Kidney (tissue), 14 donors: ENCODE measurements around the gene MTF1. TPM values are rescaled to one million over a fixed set of nuclear protein-coding genes. Genes with fewer than 3 reads are reported as not detected.

Source experiments
- DNase-seq, 5 donors: peaks; one replicate each; pipeline ENCODE4 v3.0.0-alpha.2; 2013 to 2020
- FAIRE-seq: peaks from 2 replicates; lab custom pipeline; 2012; peaks lifted over from hg19 to GRCh38; lab: Jason Lieb, UNC
- H3K27ac ChIP-seq, 2 donors: one replicate each; pipeline ENCODE4 v1.7.0; 2013; ENCODE audit warnings: low read depth in 2 of 2, low read length in 2 of 2, inconsistent platforms in 1 of 2
- H3K27me3 ChIP-seq: one replicate; pipeline ENCODE4 v1.7.1; 2013; ENCODE audit warnings: low read length, inconsistent platforms; ENCODE audit not compliant: control insufficient read depth, insufficient read depth
- H3K36me3 ChIP-seq, 3 donors: one replicate each; pipeline versions ENCODE4 v1.7.0 to v1.7.1; 2013; ENCODE audit warnings: low read length in 3 of 3, control low read depth in 1 of 3, inconsistent platforms in 1 of 3; ENCODE audit not compliant: insufficient read depth in 3 of 3, control insufficient read depth in 2 of 3
- H3K4me1 ChIP-seq, 3 donors: one replicate each; pipeline versions ENCODE4 v1.7.0 to v1.7.1; 2013; ENCODE audit warnings: low read length in 3 of 3, inconsistent platforms in 1 of 3, low read depth in 1 of 3; ENCODE audit not compliant: control insufficient read depth in 2 of 3, insufficient read depth in 2 of 3
- H3K4me3 ChIP-seq, 3 donors: one replicate each; pipeline versions ENCODE4 v1.7.0 to v1.8.1; 2013; ENCODE audit warnings: low read length in 3 of 3, control low read depth in 1 of 3, inconsistent platforms in 1 of 3
- H3K9ac ChIP-seq, 3 donors: one replicate each; pipeline versions ENCODE4 v1.7.0 to v1.7.1; 2013; ENCODE audit warnings: low read length in 3 of 3, control low read depth in 1 of 3, inconsistent platforms in 1 of 3
- H3K9me3 ChIP-seq, 3 donors: one replicate each; pipeline versions ENCODE4 v1.7.0 to v1.7.1; 2013; ENCODE audit warnings: low read length in 3 of 3, control low read depth in 1 of 3, inconsistent platforms in 1 of 3; ENCODE audit not compliant: control insufficient read depth in 2 of 3, insufficient read depth in 1 of 3
- CTCF ChIP-seq: IDR thresholded peaks from 3 replicates; pipeline ENCODE4 v1.5.1; 2012; ENCODE audit warnings: mild to moderate bottlenecking, moderate library complexity, borderline replicate concordance; ENCODE audit not compliant: insufficient read depth; ENCODE audit errors: extremely low read depth
- intact Hi-C: fragments of 100-400 bp; cut with DNase I; formaldehyde crosslinking; loops from one replicate; pipeline ENCODE4 v1.11.1; 2022
- polyA plus RNA-seq: library from polyadenylated mRNA; stranded (reverse); fragments of 350-450 nt; fragmentation: Illumina TruSeq; extraction: RNeasy Lipid Tissue Mini Kit (QIAGEN cat#74804); gene quantifications from one replicate; pipeline ENCODE4 v1.2.3, GENCODE V29; 2014; ENCODE audit warnings: low read depth, low replicate concordance; ENCODE audit not compliant: insufficient read depth
- total RNA-seq: library from RNA; stranded (reverse); fragmentation: NEBNext Ultra II Directional; extraction: Animal tissue kit (Norgen Biotek cat#: 25700); gene quantifications from one replicate; pipeline ENCODE4 v1.2.1, GENCODE V29; 2021
- donor health status: control.
- donor health status: control.
- donor health status: control.
- donor health status: control.
- donor health status: control.
- donor health status: DM: yes; HTN: yes; CAD: no.
- donor health status: Normal renal cell carcinoma (clear cell type).

MTF1 gene
- total and polyA plus RNA-seq, 2 donors from 2014 or later = 2.2 to 26.7 TPM

GRCh38 chr1:37808369-37809319, 50.7 kb downstream of the MTF1 start:
- FAIRE-seq = no peak

GRCh38 chr1:37807555-37808368, 51.6 kb downstream of the MTF1 start, which contains the start of the genes C1orf122 and YRDC:
C1orf122 (plus strand) TSS chr1:37807790; CDS start chr1:37808405, 615 bp downstream.
YRDC (minus strand) TSS chr1:37808208; CDS start chr1:37808180, 28 bp downstream.
- DNase-seq (peak; percentile 96 to 98 (median 97)), FAIRE-seq (no peak)
- peak within 1 kb of the TSS; percentile 82 to 92 (median 88) for H3K4me3 ChIP-seq
- no peaks in the 10 kb centered on the region for H3K27me3 ChIP-seq
- H3K27ac ChIP-seq = peak within 1 kb of the TSS; percentile 75 to 92
- TF ChIP-seq CTCF = no peak
- intact Hi-C loops = no loop called here
- H3K9me3 ChIP-seq = no peaks in the 10 kb centered on the region
- peaks cover 0 to 17% (median 15%) of the 10 kb centered on the region in 3 donors for H3K4me1 ChIP-seq
- H3K36me3 ChIP-seq = peaks cover 2 to 28% (median 24%) of the 10 kb centered on the region in 3 donors
- peak within 1 kb of the TSS; percentile 62 to 79 (median 71) for H3K9ac ChIP-seq

More at GRCh38 chr1:37808369-37809319, 50.7 kb downstream of the MTF1 start:
- Histone ChIP-seq H3K9me3 (no peaks in the 10 kb centered on the region), H3K27ac (peak overlapping the region; percentile 75 to 92), H3K4me1 (peaks cover 0 to 17% (median 15%) of the 10 kb centered on the region in 3 donors), H3K36me3 (peaks cover 2 to 22% (median 20%) of the 10 kb centered on the region in 3 donors), H3K27me3 (no peaks in the 10 kb centered on the region), H3K4me3 (peak overlapping the region; percentile 56 to 92 (median 76)), H3K9ac (peak overlapping the region in 2 of 3 donors; percentile 71 to 74)
- intact Hi-C loops = no loop called here
- no peak for TF ChIP-seq CTCF
- DNase-seq = peak in 4 of 5 donors; percentile 62 to 87 (median 82)

GRCh38 chr1:37807220-37807554, 52.2 kb downstream of the MTF1 start:
- Histone ChIP-seq H3K4me3 (peak overlapping the region; percentile 82 to 92 (median 88)), H3K27ac (peak overlapping the region; percentile 10 to 54), H3K9me3 (no peaks in the 10 kb centered on the region), H3K9ac (peak overlapping the region; percentile 35 to 79 (median 62)), H3K27me3 (no peaks in the 10 kb centered on the region), H3K36me3 (peaks cover 4 to 32% (median 29%) of the 10 kb centered on the region in 3 donors), H3K4me1 (peaks cover 0 to 17% (median 15%) of the 10 kb centered on the region in 3 donors)
- intact Hi-C loops = no loop called here
- FAIRE-seq (no peak), DNase-seq (peak in 1 of 5 donors; percentile 6)
- TF ChIP-seq CTCF = no peak
